Stimulated activated naive B cell treated with anti-CD40 and anti-IgM and Interleukin-4, amounts not matched to agents 10 μg/mL and 1 μg/mL and 100 μg/mL, for 72 hours (primary cell): ENCODE measurements around the gene RNF157.
"Not testable (repeated sequence)": the region's sequence is repeated elsewhere in the genome, so short reads cannot be mapped to it uniquely, and the experiment has no call there.

ENCODE experiments used
- ATAC-seq, 2 donors: fragments of 150-1000 bp; cut with Tn5 transposase; replicated peaks; 2 replicates each; pipeline ENCODE4 v1.10.0; 2021; ENCODE audit warnings: moderate library complexity in 1 of 2
- DNase-seq: peaks from one replicate; pipeline ENCODE4 v3.0.0; 2021
- H3K27ac Mint-ChIP-seq: one replicate; pipeline ENCODE4 v1.8.0; 2022; ENCODE audit warnings: mild to moderate bottlenecking, mixed read lengths
- H3K27me3 Mint-ChIP-seq, 2 donors: one replicate each; pipeline ENCODE4 v1.8.0; 2022; ENCODE audit warnings: mixed read lengths in 2 of 2
- H3K36me3 Mint-ChIP-seq, 2 donors: one replicate each; pipeline ENCODE4 v1.8.0; 2022; ENCODE audit warnings: mixed read lengths in 2 of 2, mild to moderate bottlenecking in 1 of 2
- H3K4me1 Mint-ChIP-seq, 2 donors: one replicate each; pipeline ENCODE4 v1.8.0; 2022; ENCODE audit warnings: mixed read lengths in 2 of 2, mild to moderate bottlenecking in 1 of 2
- H3K4me3 Mint-ChIP-seq, 2 donors: one replicate each; pipeline ENCODE4 v1.8.0; 2022; ENCODE audit warnings: mild to moderate bottlenecking in 2 of 2, mixed read lengths in 2 of 2, moderate library complexity in 1 of 2
- H3K9me3 Mint-ChIP-seq, 2 donors: one replicate each; pipeline ENCODE4 v1.8.0; 2022; ENCODE audit warnings: mixed read lengths in 2 of 2, mild to moderate bottlenecking in 1 of 2

RNF157 gene

GRCh38 chr17:76252967-76253766 is 12.9 kb upstream of the RNF157 start:
- not testable (repeated sequence) for H3K27me3 Mint-ChIP-seq, H3K36me3 Mint-ChIP-seq, DNase-seq, H3K9me3 Mint-ChIP-seq
- Mint-ChIP-seq H3K4me3 (peak overlapping the region; percentile 64 to 70), H3K27ac (peak overlapping the region; percentile 92), H3K4me1 (peaks cover 25 to 36% of the 10 kb centered on the region in 2 donors)
- peak in 1 of 2 donors; percentile 33 for ATAC-seq

GRCh38 chr17:76252040-76252954 is 12.0 kb upstream of the RNF157 start:
- Mint-ChIP-seq H3K4me3 (peak overlapping the region; percentile 64 to 70), H3K27me3 (no peaks in the 10 kb centered on the region), H3K27ac (peak overlapping the region; percentile 92), H3K9me3 (peaks cover 0 to 1% of the 10 kb centered on the region in 2 donors), H3K4me1 (peaks cover 30 to 43% of the 10 kb centered on the region in 2 donors), H3K36me3 (peaks cover 0 to 3% of the 10 kb centered on the region in 2 donors)
- peak; percentile 36 for DNase-seq
- ATAC-seq: peak; percentile 98

GRCh38 chr17:76251478-76252039 is 11.3 kb upstream of the RNF157 start:
- ATAC-seq (peak; percentile 19 to 20), DNase-seq (no peak)
- peaks cover 0 to under 1% of the 10 kb centered on the region in 2 donors for H3K27me3 Mint-ChIP-seq
- peak overlapping the region; percentile 92 for H3K27ac Mint-ChIP-seq
- peaks cover 27 to 43% of the 10 kb centered on the region in 2 donors for H3K4me1 Mint-ChIP-seq
- H3K9me3 Mint-ChIP-seq: peaks cover 0 to 1% of the 10 kb centered on the region in 2 donors
- peak overlapping the region; percentile 64 to 70 for H3K4me3 Mint-ChIP-seq
- no peaks in the 10 kb centered on the region for H3K36me3 Mint-ChIP-seq

GRCh38 chr17:76250141-76250540 is 9.8 kb upstream of the RNF157 start:
- H3K27me3 Mint-ChIP-seq: peaks cover 0 to 5% of the 10 kb centered on the region in 2 donors
- ATAC-seq: no peak

GRCh38 chr17:76248013-76248782 is 7.9 kb upstream of the RNF157 start:
- Mint-ChIP-seq H3K27ac (peak overlapping the region; percentile 27), H3K27me3 (peaks cover 5 to 12% of the 10 kb centered on the region in 2 donors), H3K4me1 (peaks cover 35 to 57% of the 10 kb centered on the region in 2 donors), H3K4me3 (no peak overlapping the region), H3K9me3 (peaks cover 0 to 1% of the 10 kb centered on the region in 2 donors), H3K36me3 (no peaks in the 10 kb centered on the region)
- ATAC-seq (no peak), DNase-seq (no peak)

More at GRCh38 chr17:76250141-76250540, 9.8 kb upstream of the RNF157 start:
- no peak overlapping the region for H3K27ac Mint-ChIP-seq
- DNase-seq: no peak
- H3K9me3 Mint-ChIP-seq: peaks cover 0 to 1% of the 10 kb centered on the region in 2 donors
- peaks cover 27 to 48% of the 10 kb centered on the region in 2 donors for H3K4me1 Mint-ChIP-seq
- no peaks in the 10 kb centered on the region for H3K36me3 Mint-ChIP-seq
- H3K4me3 Mint-ChIP-seq: no peak overlapping the region

- DNase-seq: no peak
- Mint-ChIP-seq H3K36me3 (no peaks in the 10 kb centered on the region), H3K27ac (peak overlapping the region; percentile 42), H3K4me1 (peaks cover 31 to 52% of the 10 kb centered on the region in 2 donors), H3K4me3 (no peak overlapping the region), H3K9me3 (peaks cover 0 to 1% of the 10 kb centered on the region in 2 donors), H3K27me3 (peaks cover 14 to 17% of the 10 kb centered on the region in 2 donors)
- ATAC-seq: no peak
Observed at GRCh38 chr17:76247304-76247703, 7.0 kb upstream of the RNF157 start.

- Mint-ChIP-seq H3K36me3 (no peaks in the 10 kb centered on the region), H3K27me3 (peaks cover 20 to 21% of the 10 kb centered on the region in 2 donors), H3K9me3 (no peaks in the 10 kb centered on the region), H3K4me3 (peak overlapping the region; percentile 55 to 58), H3K4me1 (peaks cover 25 to 50% of the 10 kb centered on the region in 2 donors), H3K27ac (peak overlapping the region; percentile 75)
- peak; percentile 100 for ATAC-seq
- DNase-seq: peak; percentile 80
Observed at GRCh38 chr17:76246080-76247066, 6.1 kb upstream of the RNF157 start.

GRCh38 chr17:76244721-76245120 is 4.4 kb upstream of the RNF157 start:
- not testable (repeated sequence) for H3K4me3 Mint-ChIP-seq, H3K36me3 Mint-ChIP-seq, H3K27ac Mint-ChIP-seq, H3K9me3 Mint-ChIP-seq, DNase-seq, ATAC-seq
- Mint-ChIP-seq H3K27me3 (peaks cover 27 to 28% of the 10 kb centered on the region in 2 donors), H3K4me1 (peaks cover 31 to 55% of the 10 kb centered on the region in 2 donors)

- DNase-seq (no peak), ATAC-seq (no peak)
- Mint-ChIP-seq H3K4me3 (no peak overlapping the region), H3K9me3 (no peaks in the 10 kb centered on the region), H3K27me3 (peaks cover 27 to 30% of the 10 kb centered on the region in 2 donors), H3K36me3 (peaks cover 0 to 1% of the 10 kb centered on the region in 2 donors), H3K27ac (peak overlapping the region; percentile 62), H3K4me1 (peaks cover 31 to 55% of the 10 kb centered on the region in 2 donors)
Observed at GRCh38 chr17:76243826-76244679, 3.8 kb upstream of the RNF157 start.

GRCh38 chr17:76241691-76242255 is 1.5 kb upstream of the RNF157 start:
- peaks cover 31 to 36% of the 10 kb centered on the region in 2 donors for H3K27me3 Mint-ChIP-seq
- peak overlapping the region; percentile 82 to 87 for H3K4me3 Mint-ChIP-seq
- no peaks in the 10 kb centered on the region for H3K9me3 Mint-ChIP-seq
- H3K27ac Mint-ChIP-seq: no peak overlapping the region
- no peak for DNase-seq
- ATAC-seq: no peak
- peaks cover 24 to 40% of the 10 kb centered on the region in 2 donors for H3K4me1 Mint-ChIP-seq
- H3K36me3 Mint-ChIP-seq: peaks cover 0 to 1% of the 10 kb centered on the region in 2 donors

GRCh38 chr17:76241204-76241538 is 878 bp upstream of the RNF157 start:
- ATAC-seq (no peak), DNase-seq (no peak)
- peak overlapping the region; percentile 90 for H3K27ac Mint-ChIP-seq
- H3K27me3 Mint-ChIP-seq: peaks cover 31 to 32% of the 10 kb centered on the region in 2 donors
- H3K4me1 Mint-ChIP-seq: peaks cover 20 to 34% of the 10 kb centered on the region in 2 donors
- H3K36me3 Mint-ChIP-seq: peaks cover 0 to 1% of the 10 kb centered on the region in 2 donors
- H3K4me3 Mint-ChIP-seq: peak overlapping the region; percentile 82 to 87
- no peaks in the 10 kb centered on the region for H3K9me3 Mint-ChIP-seq
